Breast epithelium (tissue), 3 donors: ENCODE data around the gene TAL2.

Experiments used
- POLR2AphosphoS5 ChIP-seq, 3 donors: sonication (generic); formaldehyde crosslinking; IDR thresholded peaks; one replicate each; pipeline ENCODE4 v1.6.1; 2017; ENCODE audit warnings: antibody characterized with exemption in 3 of 3
- TF ChIP-seq, protein P1 (sequence below), 3 donors: fragments of 450-650 bp; IDR thresholded peaks; one replicate each; pipeline ENCODE4 v1.5.1; 2016 to 2017; ENCODE audit warnings: antibody characterized with exemption in 3 of 3, mild to moderate bottlenecking in 3 of 3, moderate library complexity in 3 of 3

DNA sequence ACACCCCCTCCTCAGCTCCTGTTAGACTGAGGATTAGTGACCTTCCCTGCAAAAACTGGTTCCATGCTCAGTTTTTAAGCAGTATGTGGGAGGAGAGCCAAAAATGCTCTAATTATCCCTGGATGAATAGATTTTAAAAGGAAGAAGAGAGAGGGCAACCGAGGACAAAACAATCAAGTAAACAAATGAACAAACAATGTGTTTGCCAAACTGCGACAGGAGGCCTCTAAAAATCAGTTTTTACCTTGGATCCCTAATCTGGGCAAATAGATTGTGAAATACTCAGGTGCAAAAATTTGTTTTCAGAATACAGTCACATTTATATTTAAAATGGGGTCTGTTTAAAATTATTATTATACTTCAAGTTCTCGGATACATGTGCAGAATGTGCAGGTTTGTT is 8.5 kb downstream of the TAL2 start:
- TF ChIP-seq, protein P1, sequence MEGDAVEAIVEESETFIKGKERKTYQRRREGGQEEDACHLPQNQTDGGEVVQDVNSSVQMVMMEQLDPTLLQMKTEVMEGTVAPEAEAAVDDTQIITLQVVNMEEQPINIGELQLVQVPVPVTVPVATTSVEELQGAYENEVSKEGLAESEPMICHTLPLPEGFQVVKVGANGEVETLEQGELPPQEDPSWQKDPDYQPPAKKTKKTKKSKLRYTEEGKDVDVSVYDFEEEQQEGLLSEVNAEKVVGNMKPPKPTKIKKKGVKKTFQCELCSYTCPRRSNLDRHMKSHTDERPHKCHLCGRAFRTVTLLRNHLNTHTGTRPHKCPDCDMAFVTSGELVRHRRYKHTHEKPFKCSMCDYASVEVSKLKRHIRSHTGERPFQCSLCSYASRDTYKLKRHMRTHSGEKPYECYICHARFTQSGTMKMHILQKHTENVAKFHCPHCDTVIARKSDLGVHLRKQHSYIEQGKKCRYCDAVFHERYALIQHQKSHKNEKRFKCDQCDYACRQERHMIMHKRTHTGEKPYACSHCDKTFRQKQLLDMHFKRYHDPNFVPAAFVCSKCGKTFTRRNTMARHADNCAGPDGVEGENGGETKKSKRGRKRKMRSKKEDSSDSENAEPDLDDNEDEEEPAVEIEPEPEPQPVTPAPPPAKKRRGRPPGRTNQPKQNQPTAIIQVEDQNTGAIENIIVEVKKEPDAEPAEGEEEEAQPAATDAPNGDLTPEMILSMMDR (IDR thresholded peaks at IDR 0.05), result no peak
- no peak for TF ChIP-seq POLR2AphosphoS5 (IDR thresholded peaks at IDR 0.05)
